Kidney (tissue), 14 donors: ENCODE data around the gene CACNA2D1. TPM values are rescaled to one million over a fixed set of nuclear protein-coding genes. Genes with fewer than 3 reads are reported as not detected.

ENCODE experiments used
- DNase-seq, 5 donors: peaks; one replicate each; pipeline ENCODE4 v3.0.0-alpha.2; 2013 to 2020
- FAIRE-seq: peaks from 2 replicates; lab custom pipeline; 2012; peaks lifted over from hg19 to GRCh38; lab: Jason Lieb, UNC
- H3K27ac ChIP-seq, 2 donors: one replicate each; pipeline ENCODE4 v1.7.0; 2013; ENCODE audit warnings: low read depth in 2 of 2, low read length in 2 of 2, inconsistent platforms in 1 of 2
- H3K27me3 ChIP-seq: one replicate; pipeline ENCODE4 v1.7.1; 2013; ENCODE audit warnings: low read length, inconsistent platforms; ENCODE audit not compliant: control insufficient read depth, insufficient read depth
- H3K36me3 ChIP-seq, 3 donors: one replicate each; pipeline versions ENCODE4 v1.7.0 to v1.7.1; 2013; ENCODE audit warnings: low read length in 3 of 3, control low read depth in 1 of 3, inconsistent platforms in 1 of 3; ENCODE audit not compliant: insufficient read depth in 3 of 3, control insufficient read depth in 2 of 3
- H3K4me1 ChIP-seq, 3 donors: one replicate each; pipeline versions ENCODE4 v1.7.0 to v1.7.1; 2013; ENCODE audit warnings: low read length in 3 of 3, inconsistent platforms in 1 of 3, low read depth in 1 of 3; ENCODE audit not compliant: control insufficient read depth in 2 of 3, insufficient read depth in 2 of 3
- H3K4me3 ChIP-seq, 3 donors: one replicate each; pipeline versions ENCODE4 v1.7.0 to v1.8.1; 2013; ENCODE audit warnings: low read length in 3 of 3, control low read depth in 1 of 3, inconsistent platforms in 1 of 3
- H3K9ac ChIP-seq, 3 donors: one replicate each; pipeline versions ENCODE4 v1.7.0 to v1.7.1; 2013; ENCODE audit warnings: low read length in 3 of 3, control low read depth in 1 of 3, inconsistent platforms in 1 of 3
- H3K9me3 ChIP-seq, 3 donors: one replicate each; pipeline versions ENCODE4 v1.7.0 to v1.7.1; 2013; ENCODE audit warnings: low read length in 3 of 3, control low read depth in 1 of 3, inconsistent platforms in 1 of 3; ENCODE audit not compliant: control insufficient read depth in 2 of 3, insufficient read depth in 1 of 3
- CTCF ChIP-seq: IDR thresholded peaks from 3 replicates; pipeline ENCODE4 v1.5.1; 2012; ENCODE audit warnings: mild to moderate bottlenecking, moderate library complexity, borderline replicate concordance; ENCODE audit not compliant: insufficient read depth; ENCODE audit errors: extremely low read depth
- intact Hi-C: fragments of 100-400 bp; cut with DNase I; formaldehyde crosslinking; loops from one replicate; pipeline ENCODE4 v1.11.1; 2022
- polyA plus RNA-seq: library from polyadenylated mRNA; stranded (reverse); fragments of 350-450 nt; fragmentation: Illumina TruSeq; extraction: RNeasy Lipid Tissue Mini Kit (QIAGEN cat#74804); gene quantifications from one replicate; pipeline ENCODE4 v1.2.3, GENCODE V29; 2014; ENCODE audit warnings: low read depth, low replicate concordance; ENCODE audit not compliant: insufficient read depth
- total RNA-seq: library from RNA; stranded (reverse); fragmentation: NEBNext Ultra II Directional; extraction: Animal tissue kit (Norgen Biotek cat#: 25700); gene quantifications from one replicate; pipeline ENCODE4 v1.2.1, GENCODE V29; 2021
- donor health status: control.
- donor health status: control.
- donor health status: control.
- donor health status: control.
- donor health status: control.
- donor health status: DM: yes; HTN: yes; CAD: no.
- donor health status: Normal renal cell carcinoma (clear cell type).

Gene CACNA2D1
- total and polyA plus RNA-seq, 2 donors from 2014 or later, result 3.5 to 18.3 TPM

DNA sequence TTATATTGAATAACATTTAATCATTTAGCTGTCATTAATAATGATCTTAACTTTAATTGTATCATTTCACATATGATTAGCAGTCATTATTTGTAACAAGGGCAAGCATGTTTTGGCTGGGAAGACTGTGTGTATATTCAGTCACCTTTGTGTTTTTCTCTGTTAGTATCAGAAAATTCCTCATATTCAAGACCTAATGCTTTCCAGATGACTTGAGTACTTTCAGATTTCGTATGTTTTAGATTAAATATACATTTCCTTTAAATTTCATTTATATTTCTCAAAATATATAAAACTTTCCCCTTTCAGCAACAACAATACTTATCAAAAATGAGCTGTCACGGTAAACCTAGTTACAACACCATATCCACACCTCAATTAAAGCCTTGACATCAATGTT lies 6.3 kb upstream of the CACNA2D1 start:
- Histone ChIP-seq H3K4me3 (no peak overlapping the region), H3K9me3 (no peaks in the 10 kb centered on the region), H3K9ac (no peak overlapping the region), H3K27me3 (no peaks in the 10 kb centered on the region), H3K4me1 (no peaks in the 10 kb centered on the region), H3K36me3 (no peaks in the 10 kb centered on the region), H3K27ac (no peak overlapping the region)
- no peak for FAIRE-seq
- intact Hi-C loops, result no loop called here
- no peak for TF ChIP-seq CTCF
- no peak for DNase-seq

DNA sequence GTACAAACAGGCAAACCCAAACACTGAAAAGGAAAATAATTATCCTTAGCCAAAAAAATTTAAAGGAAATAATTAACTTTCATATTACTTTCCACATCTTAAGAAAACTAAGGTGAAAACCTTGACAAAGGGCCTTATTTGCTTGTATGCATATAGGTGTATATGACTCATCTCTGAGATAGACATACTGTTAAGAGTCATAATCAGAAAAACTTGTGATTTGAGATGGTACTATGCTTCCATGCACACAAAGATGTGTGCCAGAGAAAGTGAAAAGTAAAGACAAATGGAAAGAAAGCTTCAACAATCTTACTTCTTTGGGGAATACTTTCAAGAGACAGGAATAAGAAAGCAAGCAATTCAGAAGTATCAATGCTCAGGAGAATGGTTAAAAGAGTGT lies 3.3 kb upstream of the CACNA2D1 start:
- Histone ChIP-seq H3K27me3 (no peaks in the 10 kb centered on the region), H3K27ac (no peak overlapping the region), H3K4me3 (no peak overlapping the region), H3K9me3 (no peaks in the 10 kb centered on the region), H3K4me1 (peaks cover 0 to 3% (median 0%) of the 10 kb centered on the region in 3 donors), H3K36me3 (no peaks in the 10 kb centered on the region), H3K9ac (no peak overlapping the region)
- DNase-seq (no peak), FAIRE-seq (no peak)
- intact Hi-C loops, result no loop called here
- TF ChIP-seq CTCF, result no peak

DNA sequence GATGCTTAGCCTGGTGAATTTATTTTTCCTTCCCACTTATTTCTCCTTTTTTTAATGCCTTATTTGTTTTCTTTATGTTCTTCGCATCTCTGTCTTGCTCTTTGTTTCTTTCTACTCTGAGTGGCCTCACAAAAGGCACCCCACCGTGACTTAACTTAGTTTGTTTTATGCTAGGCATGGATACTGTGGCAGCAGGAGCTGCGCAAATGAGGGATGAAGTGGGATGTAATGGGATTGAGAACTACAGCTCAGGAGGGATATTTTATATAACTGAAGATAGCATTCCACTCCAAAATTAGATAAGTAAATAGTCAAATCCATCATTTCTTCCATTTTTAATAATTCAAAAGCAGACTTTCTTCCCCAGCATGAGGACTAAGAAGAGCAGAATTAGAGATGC lies 1.7 kb upstream of the CACNA2D1 start:
- Histone ChIP-seq H3K36me3 (no peaks in the 10 kb centered on the region), H3K27me3 (no peaks in the 10 kb centered on the region), H3K4me3 (no peak overlapping the region), H3K27ac (no peak overlapping the region), H3K4me1 (peaks cover 0 to 3% (median 0%) of the 10 kb centered on the region in 3 donors), H3K9ac (no peak overlapping the region), H3K9me3 (no peaks in the 10 kb centered on the region)
- intact Hi-C loops, result no loop called here
- no peak for FAIRE-seq
- DNase-seq, result no peak
- TF ChIP-seq CTCF, result no peak

DNA sequence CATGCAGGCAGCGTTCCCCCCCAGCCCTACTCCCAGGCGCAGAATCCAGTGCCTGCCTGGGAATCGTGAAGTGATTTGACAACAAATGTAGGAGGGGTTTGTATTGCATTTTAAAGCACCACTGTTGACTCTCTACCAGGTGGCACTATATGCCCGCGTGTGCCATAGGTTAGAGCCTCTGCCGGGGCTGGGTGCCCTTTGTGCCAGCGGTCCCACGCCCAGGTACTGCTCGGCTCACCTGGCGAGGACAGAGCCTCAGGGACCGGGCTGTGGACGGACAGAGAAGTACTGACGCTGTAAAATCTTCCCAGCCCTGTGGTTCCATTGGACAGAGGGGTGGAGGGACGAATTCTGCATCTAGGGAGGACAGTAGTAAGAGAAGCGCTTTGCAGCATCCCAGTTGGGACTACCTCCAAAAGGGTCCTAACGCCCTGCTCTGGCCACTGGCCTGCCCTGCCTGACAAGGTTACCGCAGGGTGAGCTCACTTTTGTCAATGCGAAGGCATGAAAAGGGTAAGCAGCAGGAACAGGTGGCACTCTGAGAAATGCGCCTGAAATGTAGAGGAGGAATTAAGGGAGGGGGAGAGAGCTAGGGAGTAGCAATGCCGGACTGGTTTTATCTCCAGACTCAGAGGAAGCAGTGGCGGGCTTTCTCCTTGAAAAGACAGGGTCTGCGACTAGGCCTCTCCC lies 788 bp upstream of the CACNA2D1 start:
- H3K27ac ChIP-seq, result peak overlapping the region in 1 of 2 donors; percentile 49
- DNase-seq (peak in 1 of 5 donors; percentile 75), FAIRE-seq (no peak)
- intact Hi-C loops, result no loop called here
- no peaks in the 10 kb centered on the region for H3K36me3 ChIP-seq
- H3K27me3 ChIP-seq, result no peaks in the 10 kb centered on the region
- peak overlapping the region; percentile 59 to 84 (median 78) for H3K4me3 ChIP-seq
- H3K4me1 ChIP-seq, result peaks cover 0 to 3% (median 0%) of the 10 kb centered on the region in 3 donors
- H3K9me3 ChIP-seq, result no peaks in the 10 kb centered on the region
- H3K9ac ChIP-seq, result peak overlapping the region; percentile 37 to 74 (median 63)
- no peak for TF ChIP-seq CTCF
